ENCODE results near the gene ZKSCAN4. TPM values are rescaled to one million over a fixed set of nuclear protein-coding genes. Genes with fewer than 3 reads are reported as not detected.

Gene ZKSCAN4
- polyA plus RNA-seq, 1 donor (not counting 4 experiments of a cell fraction or from before 2014, with no cell fraction given), result 3.5 TPM

DNA sequence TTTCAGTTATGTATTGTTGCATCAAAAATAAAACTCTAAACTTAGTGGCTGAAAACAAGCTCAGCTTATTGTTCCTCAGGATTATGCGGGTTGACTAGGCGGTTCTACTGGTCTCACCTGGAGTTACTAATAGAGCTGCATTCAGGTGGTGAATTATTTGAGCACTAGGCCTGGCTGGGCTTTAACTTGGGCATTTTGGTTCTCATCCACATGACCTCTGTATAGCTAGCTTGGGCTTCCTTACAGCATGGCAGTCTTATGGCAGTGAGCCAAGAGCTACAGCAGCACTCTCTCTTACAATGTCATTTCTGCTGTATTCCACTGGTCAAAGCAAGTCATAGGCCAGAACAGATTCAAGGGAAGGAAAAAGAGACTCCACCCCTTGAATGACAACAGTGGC is 30.9 kb upstream of the ZKSCAN4 start:
- no peaks in the 10 kb centered on the region for H4K20me1 ChIP-seq (ENCODE audit: control insufficient read depth, extremely low read depth, insufficient read depth, low read length)
- no peak for FAIRE-seq
- no peak overlapping the region for H2AFZ ChIP-seq (ENCODE audit: control insufficient read depth, low read length)
- no peak overlapping the region for H3K4me2 ChIP-seq (ENCODE audit: control insufficient read depth, extremely low read depth, insufficient read depth, low read depth, low read length)
- H3K9me1 ChIP-seq (ENCODE audit: control insufficient read depth, extremely low read depth, insufficient read depth, low read length), result no peaks in the 10 kb centered on the region
- no peak overlapping the region for H3K4me3 ChIP-seq (ENCODE audit: control insufficient read depth in 2 of 3, extremely low read depth in 1 of 3, insufficient read depth in 2 of 3, low read depth in 1 of 3, low read length in 3 of 3)
- H3K9ac ChIP-seq (ENCODE audit: control insufficient read depth, extremely low read depth, insufficient read depth, low read length), result no peak overlapping the region
- H3K27me3 ChIP-seq (ENCODE audit: control insufficient read depth, extremely low read depth, insufficient read depth, low read length), result no peaks in the 10 kb centered on the region
- peaks cover 6% of the 10 kb centered on the region for H3K4me1 ChIP-seq (ENCODE audit: control insufficient read depth, extremely low read depth, insufficient read depth, low read length)
- no peaks in the 10 kb centered on the region for H3K9me3 ChIP-seq (ENCODE audit: control insufficient read depth, low read depth, low read length)
- dilution Hi-C loops (cut with MboI; ENCODE audit: extremely low pct_ligation_motif_present, low sequenced_read_pairs), result no loop called here
- TF ChIP-seq, protein P1, sequence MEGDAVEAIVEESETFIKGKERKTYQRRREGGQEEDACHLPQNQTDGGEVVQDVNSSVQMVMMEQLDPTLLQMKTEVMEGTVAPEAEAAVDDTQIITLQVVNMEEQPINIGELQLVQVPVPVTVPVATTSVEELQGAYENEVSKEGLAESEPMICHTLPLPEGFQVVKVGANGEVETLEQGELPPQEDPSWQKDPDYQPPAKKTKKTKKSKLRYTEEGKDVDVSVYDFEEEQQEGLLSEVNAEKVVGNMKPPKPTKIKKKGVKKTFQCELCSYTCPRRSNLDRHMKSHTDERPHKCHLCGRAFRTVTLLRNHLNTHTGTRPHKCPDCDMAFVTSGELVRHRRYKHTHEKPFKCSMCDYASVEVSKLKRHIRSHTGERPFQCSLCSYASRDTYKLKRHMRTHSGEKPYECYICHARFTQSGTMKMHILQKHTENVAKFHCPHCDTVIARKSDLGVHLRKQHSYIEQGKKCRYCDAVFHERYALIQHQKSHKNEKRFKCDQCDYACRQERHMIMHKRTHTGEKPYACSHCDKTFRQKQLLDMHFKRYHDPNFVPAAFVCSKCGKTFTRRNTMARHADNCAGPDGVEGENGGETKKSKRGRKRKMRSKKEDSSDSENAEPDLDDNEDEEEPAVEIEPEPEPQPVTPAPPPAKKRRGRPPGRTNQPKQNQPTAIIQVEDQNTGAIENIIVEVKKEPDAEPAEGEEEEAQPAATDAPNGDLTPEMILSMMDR (optimal IDR thresholded peaks at IDR 0.05 in 1 of 3, IDR thresholded peaks at IDR 0.05 in 1 of 3, conservative IDR thresholded peaks at IDR 0.05 in 1 of 3; ENCODE audit: extremely low read depth in 1 of 3, insufficient read depth in 2 of 3, low read length in 3 of 3), result no peak
- no peak for TF ChIP-seq EZH2 (IDR thresholded peaks at IDR 0.05; ENCODE audit: low read length)
- H3K36me3 ChIP-seq (ENCODE audit: control insufficient read depth in 2 of 2, extremely low read depth in 1 of 2, insufficient read depth in 2 of 2, low read length in 2 of 2), result peaks cover 0 to 2% of the 10 kb centered on the region in 2 experiments
- no peak for DNase-seq (ENCODE audit: low read depth, low spot score)
- peaks cover 2% of the 10 kb centered on the region for H3K79me2 ChIP-seq (ENCODE audit: control insufficient read depth, insufficient read depth, low read length)
- H3K27ac ChIP-seq (ENCODE audit: control insufficient read depth, insufficient read depth, low read length), result no peak overlapping the region

DNA sequence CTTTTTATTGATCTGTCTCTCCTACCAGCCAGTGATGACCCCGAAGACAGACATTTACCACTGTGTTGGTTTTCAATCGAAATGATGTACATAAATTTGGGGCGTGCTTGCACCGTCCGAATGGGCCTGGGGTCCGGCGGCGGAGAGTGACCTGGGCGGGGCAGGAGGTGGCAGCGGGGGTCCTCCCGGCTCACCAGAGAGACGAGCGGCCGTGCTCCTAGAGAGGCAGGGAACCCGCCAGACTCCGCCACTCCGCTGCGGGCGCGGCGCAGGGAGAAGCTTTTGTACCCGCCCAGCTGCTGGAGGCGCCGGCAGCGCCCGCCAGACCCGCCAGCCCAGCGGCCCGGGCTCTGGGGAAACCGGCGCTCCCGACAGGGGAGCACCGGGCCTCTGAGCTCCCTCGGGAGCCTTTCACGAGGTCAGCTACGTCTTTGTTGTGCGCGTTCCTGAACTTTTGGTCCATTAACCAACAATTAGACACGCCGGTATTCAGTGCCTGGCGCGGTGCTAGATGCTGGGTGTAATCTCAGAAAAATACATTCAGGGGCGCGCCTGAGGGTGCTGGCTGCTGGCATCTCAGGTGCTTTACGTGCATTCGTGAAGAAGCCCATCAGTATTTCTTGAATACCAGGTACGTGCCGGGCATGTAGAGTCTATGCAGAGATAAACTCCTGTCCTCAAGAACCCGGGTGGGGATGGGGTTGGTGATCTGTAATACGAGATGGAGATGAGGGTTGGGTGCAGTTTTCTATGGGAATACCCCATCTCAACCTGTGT is 29.4 kb upstream of the ZKSCAN4 start, which contains the start of gene PGBD1:
Gene PGBD1, plus strand, starts transcription at position 285 of the 777 bp plus-strand sequence. CDS start 2,242 bp downstream, outside the sequence.
- TF ChIP-seq, protein P1 (optimal IDR thresholded peaks at IDR 0.05 in 1 of 3, IDR thresholded peaks at IDR 0.05 in 1 of 3, conservative IDR thresholded peaks at IDR 0.05 in 1 of 3; ENCODE audit: extremely low read depth in 1 of 3, insufficient read depth in 2 of 3, low read length in 3 of 3), result no peak
- TF ChIP-seq EZH2 (IDR thresholded peaks at IDR 0.05; ENCODE audit: low read length), result no peak
- FAIRE-seq (no peak), DNase-seq (ENCODE audit: low read depth, low spot score) (no peak)
- dilution Hi-C loops (cut with MboI; ENCODE audit: extremely low pct_ligation_motif_present, low sequenced_read_pairs), result no loop called here
- Histone ChIP-seq H4K20me1 (ENCODE audit: control insufficient read depth, extremely low read depth, insufficient read depth, low read length) (no peaks in the 10 kb centered on the region), H3K79me2 (ENCODE audit: control insufficient read depth, insufficient read depth, low read length) (peaks cover 2% of the 10 kb centered on the region), H3K27ac (ENCODE audit: control insufficient read depth, insufficient read depth, low read length) (no peak within 1 kb of the TSS), H3K4me1 (ENCODE audit: control insufficient read depth, extremely low read depth, insufficient read depth, low read length) (peaks cover 6% of the 10 kb centered on the region), H3K4me3 (ENCODE audit: control insufficient read depth in 2 of 3, extremely low read depth in 1 of 3, insufficient read depth in 2 of 3, low read depth in 1 of 3, low read length in 3 of 3) (peak within 1 kb of the TSS; percentile 66 to 86 (median 85)), H3K9me1 (ENCODE audit: control insufficient read depth, extremely low read depth, insufficient read depth, low read length) (no peaks in the 10 kb centered on the region), H3K4me2 (ENCODE audit: control insufficient read depth, extremely low read depth, insufficient read depth, low read depth, low read length) (peak within 1 kb of the TSS; percentile 94), H3K36me3 (ENCODE audit: control insufficient read depth in 2 of 2, extremely low read depth in 1 of 2, insufficient read depth in 2 of 2, low read length in 2 of 2) (peaks cover 0 to 5% of the 10 kb centered on the region in 2 experiments), H2AFZ (ENCODE audit: control insufficient read depth, low read length) (peak within 1 kb of the TSS; percentile 80), H3K9me3 (ENCODE audit: control insufficient read depth, low read depth, low read length) (no peaks in the 10 kb centered on the region), H3K27me3 (ENCODE audit: control insufficient read depth, extremely low read depth, insufficient read depth, low read length) (no peaks in the 10 kb centered on the region), H3K9ac (ENCODE audit: control insufficient read depth, extremely low read depth, insufficient read depth, low read length) (peak within 1 kb of the TSS; percentile 79)

Data from keratinocyte (primary cell).